Esophagus muscularis mucosa (tissue), 4 donors: ENCODE results near the gene TWNK.

Experiments
- EP300 ChIP-seq: sonication (generic); formaldehyde crosslinking; IDR thresholded peaks from one replicate; pipeline ENCODE4 v1.6.1; 2017; ENCODE audit warnings: antibody characterized with exemption
- POLR2A ChIP-seq: fragments of 450-650 bp; IDR thresholded peaks from one replicate; pipeline ENCODE4 v1.6.1; 2017; ENCODE audit warnings: antibody characterized with exemption, moderate library complexity, mild to moderate bottlenecking, low read depth
- POLR2AphosphoS5 ChIP-seq, 2 donors: sonication (generic); formaldehyde crosslinking; IDR thresholded peaks; one replicate each; pipeline ENCODE4 v1.6.1; 2017; ENCODE audit warnings: antibody characterized with exemption in 2 of 2
- TF ChIP-seq, protein P1 (sequence below), 3 experiments: fragments of 200-600 bp in 2 of 3; fragments of 450-650 bp in 1 of 3; sonication (generic) in 2 of 3; IDR thresholded peaks; one replicate each; pipeline ENCODE4 v1.5.1; 2017 to 2019; ENCODE audit warnings: antibody characterized with exemption in 3 of 3, mild to moderate bottlenecking in 2 of 3, moderate library complexity in 1 of 3

DNA sequence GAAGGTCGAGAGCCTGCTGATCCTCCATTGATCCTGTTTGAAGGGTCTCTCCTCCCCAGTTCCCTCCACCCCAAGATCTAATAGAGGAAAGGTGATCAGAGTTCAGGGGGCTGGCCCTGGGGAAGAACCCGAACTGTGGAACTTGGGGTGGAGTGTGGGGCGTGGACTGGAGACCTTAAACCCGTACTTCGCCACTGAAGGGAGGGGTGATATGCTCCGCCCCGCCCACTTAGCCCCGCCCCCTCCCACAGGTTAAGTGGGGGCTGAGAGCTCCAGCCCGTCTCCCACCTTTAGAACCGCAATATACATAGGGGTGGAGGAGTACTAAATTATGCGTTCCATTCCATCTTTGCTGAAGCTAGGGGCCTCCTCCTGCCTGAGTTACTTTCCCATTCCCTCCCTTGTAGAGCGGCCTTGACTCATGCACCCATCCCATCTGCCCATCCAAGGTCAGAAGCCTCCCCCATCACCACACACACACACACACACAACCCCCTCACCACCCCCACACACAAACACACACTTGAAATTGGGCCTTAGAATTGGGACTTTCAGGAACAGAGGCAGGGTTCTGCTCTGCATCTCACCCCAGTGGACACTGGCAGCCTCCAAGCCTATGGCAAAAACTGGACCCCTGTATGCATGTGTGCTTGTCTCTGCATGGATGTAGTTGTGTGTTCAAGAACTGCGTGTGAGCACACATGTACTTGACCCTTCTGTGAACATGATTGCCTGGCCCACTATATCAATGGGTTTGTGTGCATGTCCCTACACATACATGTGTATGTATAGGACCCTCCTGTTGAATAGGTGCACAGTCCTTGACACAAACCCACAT lies 17.0 kb upstream of the TWNK start:
- TF ChIP-seq, protein P1, sequence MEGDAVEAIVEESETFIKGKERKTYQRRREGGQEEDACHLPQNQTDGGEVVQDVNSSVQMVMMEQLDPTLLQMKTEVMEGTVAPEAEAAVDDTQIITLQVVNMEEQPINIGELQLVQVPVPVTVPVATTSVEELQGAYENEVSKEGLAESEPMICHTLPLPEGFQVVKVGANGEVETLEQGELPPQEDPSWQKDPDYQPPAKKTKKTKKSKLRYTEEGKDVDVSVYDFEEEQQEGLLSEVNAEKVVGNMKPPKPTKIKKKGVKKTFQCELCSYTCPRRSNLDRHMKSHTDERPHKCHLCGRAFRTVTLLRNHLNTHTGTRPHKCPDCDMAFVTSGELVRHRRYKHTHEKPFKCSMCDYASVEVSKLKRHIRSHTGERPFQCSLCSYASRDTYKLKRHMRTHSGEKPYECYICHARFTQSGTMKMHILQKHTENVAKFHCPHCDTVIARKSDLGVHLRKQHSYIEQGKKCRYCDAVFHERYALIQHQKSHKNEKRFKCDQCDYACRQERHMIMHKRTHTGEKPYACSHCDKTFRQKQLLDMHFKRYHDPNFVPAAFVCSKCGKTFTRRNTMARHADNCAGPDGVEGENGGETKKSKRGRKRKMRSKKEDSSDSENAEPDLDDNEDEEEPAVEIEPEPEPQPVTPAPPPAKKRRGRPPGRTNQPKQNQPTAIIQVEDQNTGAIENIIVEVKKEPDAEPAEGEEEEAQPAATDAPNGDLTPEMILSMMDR (IDR thresholded peaks at IDR 0.05), result no peak
- no peak for TF ChIP-seq POLR2A
- no peak for TF ChIP-seq POLR2AphosphoS5 (IDR thresholded peaks at IDR 0.05)
- no peak for TF ChIP-seq EP300
